NT2/D1 (cell line): ENCODE results near the gene CDC26.

Source experiments
- DNase-seq: peaks from one replicate; pipeline ENCODE4 v3.0.0-alpha.2; 2011; ENCODE audit warnings: low read depth, low spot score
- H3K27me3 ChIP-seq: 2 replicates; pipeline ENCODE4 v1.6.0; 2011; ENCODE audit warnings: mild to moderate bottlenecking; ENCODE audit not compliant: insufficient read length, insufficient read depth
- H3K36me3 ChIP-seq: 2 replicates; pipeline ENCODE4 v1.6.1; 2011; ENCODE audit warnings: mild to moderate bottlenecking, low read length, mixed read lengths; ENCODE audit not compliant: insufficient read depth, insufficient read length
- H3K4me1 ChIP-seq: 2 replicates; pipeline ENCODE4 v1.5.1; 2011; ENCODE audit not compliant: insufficient read depth, insufficient read length
- H3K4me3 ChIP-seq: 2 replicates; pipeline ENCODE4 v1.5.1; 2011; ENCODE audit warnings: low read depth; ENCODE audit not compliant: insufficient read length
- H3K9ac ChIP-seq: 2 replicates; pipeline ENCODE4 v1.6.0; 2011; ENCODE audit warnings: low read depth; ENCODE audit not compliant: insufficient read length
- H3K9me3 ChIP-seq: 2 replicates; pipeline ENCODE4 v1.5.1; 2011; ENCODE audit warnings: mild to moderate bottlenecking, low read length; ENCODE audit not compliant: insufficient read depth
- SUZ12 ChIP-seq: IDR thresholded peaks from 2 replicates; pipeline ENCODE4 v1.6.1; 2011; ENCODE audit not compliant: insufficient read length, insufficient read depth; ENCODE audit errors: extremely low read depth
- YY1 ChIP-seq: IDR thresholded peaks from 2 replicates; pipeline ENCODE4 v1.6.1; 2011; ENCODE audit not compliant: insufficient read length, insufficient read depth
- ZNF274 ChIP-seq: IDR thresholded peaks from 2 replicates; pipeline ENCODE4 v1.6.1; 2011; ENCODE audit warnings: mild to moderate bottlenecking, low read depth, low read length

CDC26 gene

DNA sequence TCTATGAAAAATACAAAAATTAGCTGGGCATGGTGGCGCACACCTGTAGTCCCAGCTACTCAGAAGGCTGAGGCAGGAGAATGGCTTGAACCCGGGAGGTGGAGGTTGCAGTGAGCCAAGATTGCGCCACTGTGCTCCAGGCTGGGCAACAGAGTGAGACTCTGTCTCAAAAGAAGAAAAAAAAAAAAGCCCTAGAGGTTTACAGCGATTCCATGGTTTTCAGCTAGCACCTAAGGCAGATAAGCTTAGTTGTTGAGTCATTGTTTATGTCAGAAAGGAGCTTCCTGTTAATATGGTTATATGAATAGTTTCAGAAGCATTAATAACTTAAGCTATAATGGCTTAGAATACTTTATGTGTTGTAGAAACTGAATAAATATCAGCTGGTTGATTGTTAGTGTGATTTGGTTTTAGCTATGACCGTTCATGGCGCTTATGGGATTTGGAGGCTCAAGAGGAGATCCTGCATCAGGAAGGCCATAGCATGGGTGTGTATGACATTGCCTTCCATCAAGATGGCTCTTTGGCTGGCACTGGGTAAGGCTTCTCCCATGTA, 14.8 kb upstream of the CDC26 start:
- no peak for TF ChIP-seq SUZ12
- no peak for TF ChIP-seq YY1
- no peak for TF ChIP-seq ZNF274
- no peaks in the 10 kb centered on the region for H3K9me3 ChIP-seq
- no peak overlapping the region for H3K9ac ChIP-seq
- no peak overlapping the region for H3K4me3 ChIP-seq
- H3K27me3 ChIP-seq, result no peaks in the 10 kb centered on the region
- no peaks in the 10 kb centered on the region for H3K4me1 ChIP-seq
- DNase-seq, result no peak
- H3K36me3 ChIP-seq, result peaks cover 86% of the 10 kb centered on the region

DNA sequence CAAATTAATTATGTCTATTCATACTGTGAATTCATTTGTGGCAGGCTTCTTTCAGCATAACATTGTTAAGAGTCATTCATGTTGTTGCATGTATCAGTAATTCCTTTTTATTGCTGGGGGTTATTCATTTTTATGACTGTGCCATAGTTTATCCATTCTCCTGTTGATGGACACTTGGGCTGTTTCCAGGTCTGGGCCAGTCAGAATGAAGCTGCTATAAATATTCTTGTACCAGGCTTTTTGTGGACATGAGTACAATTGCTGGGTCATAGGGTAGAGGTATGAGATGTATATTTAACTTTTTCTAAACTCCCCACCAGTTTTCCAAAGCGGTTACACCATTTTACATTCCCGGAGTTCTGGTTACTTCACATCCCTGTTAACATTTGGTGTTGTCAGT, 13.7 kb upstream of the CDC26 start:
- no peak overlapping the region for H3K4me3 ChIP-seq
- peaks cover 94% of the 10 kb centered on the region for H3K36me3 ChIP-seq
- H3K4me1 ChIP-seq, result no peaks in the 10 kb centered on the region
- no peak for DNase-seq
- no peaks in the 10 kb centered on the region for H3K9me3 ChIP-seq
- no peak overlapping the region for H3K9ac ChIP-seq
- H3K27me3 ChIP-seq, result no peaks in the 10 kb centered on the region
- TF ChIP-seq YY1, result no peak
- TF ChIP-seq ZNF274, result no peak
- no peak for TF ChIP-seq SUZ12

DNA sequence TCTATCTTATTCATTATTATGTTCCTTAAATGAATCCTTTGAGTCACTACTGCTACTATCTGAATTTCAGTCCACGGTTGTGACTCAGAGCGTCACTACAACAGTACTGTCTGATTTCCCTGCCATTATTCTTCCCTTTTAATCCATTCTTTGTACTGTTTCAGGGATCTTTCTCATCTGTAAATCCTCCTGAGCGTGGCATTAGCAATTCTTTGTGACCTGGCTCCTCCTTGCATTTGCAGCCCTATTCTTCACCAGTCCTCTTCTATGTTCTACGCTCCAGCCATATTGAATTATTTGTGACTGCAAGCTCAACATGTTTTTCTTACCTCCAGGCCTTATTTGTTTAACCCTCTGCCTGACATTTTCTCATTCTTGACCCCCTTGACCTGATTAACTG, 6.0 kb upstream of the CDC26 start:
- Histone ChIP-seq H3K4me1 (peaks cover under 1% of the 10 kb centered on the region), H3K9ac (no peak overlapping the region), H3K4me3 (no peak overlapping the region), H3K27me3 (no peaks in the 10 kb centered on the region), H3K9me3 (no peaks in the 10 kb centered on the region), H3K36me3 (peaks cover 92% of the 10 kb centered on the region)
- TF ChIP-seq ZNF274 (no peak), YY1 (no peak), SUZ12 (no peak)
- no peak for DNase-seq

DNA sequence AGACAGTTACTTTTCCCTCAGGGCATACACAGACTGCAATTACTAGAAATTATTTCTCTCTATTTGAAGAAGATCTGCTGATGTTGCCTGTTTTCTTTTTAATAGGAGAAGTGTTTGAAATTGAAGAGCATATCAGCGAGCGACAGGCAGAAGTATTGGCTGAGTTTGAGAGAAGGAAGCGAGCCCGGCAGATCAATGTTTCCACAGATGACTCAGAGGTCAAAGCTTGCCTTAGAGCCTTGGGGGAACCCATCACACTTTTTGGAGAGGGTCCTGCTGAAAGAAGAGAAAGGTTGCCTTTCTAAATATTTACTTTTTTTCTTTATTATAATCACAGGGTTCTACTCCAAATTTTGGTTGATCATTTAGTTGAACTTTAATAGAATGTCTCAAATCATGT, 3.5 kb upstream of the CDC26 start:
- TF ChIP-seq ZNF274, result no peak
- TF ChIP-seq SUZ12, result no peak
- no peak for TF ChIP-seq YY1
- Histone ChIP-seq H3K9ac (no peak overlapping the region), H3K36me3 (peaks cover 72% of the 10 kb centered on the region), H3K9me3 (no peaks in the 10 kb centered on the region), H3K4me3 (no peak overlapping the region), H3K27me3 (no peaks in the 10 kb centered on the region), H3K4me1 (peaks cover 2% of the 10 kb centered on the region)
- no peak for DNase-seq

DNA sequence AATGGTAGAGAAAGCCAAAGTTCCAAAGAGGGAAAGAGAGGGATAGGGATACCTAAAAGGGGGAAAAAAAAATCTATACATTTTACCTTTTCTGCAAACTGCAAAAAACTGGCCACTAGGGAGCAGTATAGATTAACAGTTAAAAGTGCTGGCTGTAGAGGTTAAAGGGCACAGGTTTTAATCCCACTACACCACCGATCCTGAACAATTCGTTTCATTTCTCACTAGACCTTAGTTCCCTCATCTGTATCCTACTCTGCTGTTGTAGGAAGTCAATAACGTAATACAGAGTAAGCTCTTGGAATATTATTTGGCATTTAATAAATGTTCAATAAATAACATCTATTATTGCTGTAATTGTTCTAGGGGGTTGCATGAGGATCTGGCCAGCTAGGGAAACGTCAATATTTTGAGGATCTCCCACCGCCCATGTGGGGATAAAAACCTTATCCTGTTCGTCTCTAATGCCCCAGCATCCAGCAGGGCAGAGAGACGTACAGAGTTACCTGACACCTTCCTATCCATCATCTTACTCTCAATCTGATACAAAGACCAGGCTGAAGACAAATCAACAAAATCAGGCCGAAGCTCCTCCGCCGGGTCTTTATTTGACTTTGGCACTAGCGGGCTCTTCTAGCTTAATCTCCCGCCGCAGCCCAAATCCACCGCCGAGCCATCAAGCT, 757 bp downstream of the CDC26 start:
- Histone ChIP-seq H3K9ac (peak overlapping the region; percentile 98), H3K9me3 (no peaks in the 10 kb centered on the region), H3K4me1 (peaks cover 2% of the 10 kb centered on the region), H3K4me3 (peak overlapping the region; percentile 98), H3K36me3 (peaks cover 71% of the 10 kb centered on the region), H3K27me3 (no peaks in the 10 kb centered on the region)
- DNase-seq, result peak; percentile 51
- TF ChIP-seq ZNF274 (no peak), SUZ12 (no peak), YY1 (no peak)

DNA sequence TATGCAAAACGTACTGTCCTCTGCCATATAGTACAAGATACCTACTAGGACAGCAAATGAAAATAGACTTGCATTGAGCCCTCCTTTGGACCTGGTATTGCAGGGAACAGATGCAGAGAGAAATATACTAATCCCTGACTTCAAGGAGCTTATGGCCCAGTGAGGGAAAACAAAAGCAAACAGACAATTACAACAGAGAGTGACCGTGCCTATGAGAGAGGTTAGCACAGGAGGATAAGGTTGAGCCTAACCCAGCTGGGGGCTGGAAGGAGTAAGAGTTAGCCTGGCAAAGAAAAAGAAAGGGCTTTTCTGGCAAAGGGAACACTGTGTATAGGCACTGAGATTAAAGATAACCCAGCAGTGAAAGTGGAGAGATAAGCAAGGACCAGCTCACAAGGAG, 5.5 kb downstream of the CDC26 start:
- DNase-seq, result no peak
- no peak for TF ChIP-seq YY1
- TF ChIP-seq SUZ12, result no peak
- no peak for TF ChIP-seq ZNF274
- Histone ChIP-seq H3K36me3 (peaks cover 69% of the 10 kb centered on the region), H3K9ac (no peak overlapping the region), H3K27me3 (no peaks in the 10 kb centered on the region), H3K9me3 (no peaks in the 10 kb centered on the region), H3K4me1 (no peaks in the 10 kb centered on the region), H3K4me3 (no peak overlapping the region)

DNA sequence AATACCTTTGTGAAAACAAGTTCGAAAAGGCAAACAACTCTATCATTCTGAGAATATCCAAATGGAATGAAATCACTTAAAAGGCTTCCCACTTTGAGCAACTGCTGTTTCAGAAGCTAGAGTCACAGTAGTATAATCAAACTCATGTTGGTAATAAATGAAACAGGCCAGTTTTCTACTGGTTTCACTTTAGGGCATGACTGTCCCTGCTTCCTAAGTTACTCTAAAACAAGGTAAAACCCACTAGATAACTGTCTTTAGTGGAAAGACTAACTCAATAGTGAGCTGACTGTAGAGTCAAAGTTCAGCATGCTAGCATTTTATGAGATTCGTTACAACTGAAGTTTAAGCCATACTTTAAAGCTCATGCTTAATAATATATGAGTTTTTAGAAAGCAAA, 6.0 kb downstream of the CDC26 start:
- DNase-seq, result no peak
- H3K4me1 ChIP-seq, result no peaks in the 10 kb centered on the region
- no peak overlapping the region for H3K9ac ChIP-seq
- H3K36me3 ChIP-seq, result peaks cover 70% of the 10 kb centered on the region
- H3K27me3 ChIP-seq, result no peaks in the 10 kb centered on the region
- no peak overlapping the region for H3K4me3 ChIP-seq
- no peaks in the 10 kb centered on the region for H3K9me3 ChIP-seq
- no peak for TF ChIP-seq ZNF274
- TF ChIP-seq SUZ12, result no peak
- no peak for TF ChIP-seq YY1
